Left ventricle myocardium superior (tissue), 1 donor: Measurements from ENCODE around the gene DLG2. TPM values are rescaled to one million over a fixed set of nuclear protein-coding genes. Genes with fewer than 3 reads are reported as not detected.
"Not testable (repeated sequence)": the region's sequence is repeated elsewhere in the genome, so short reads cannot be mapped to it uniquely, and the experiment has no call there.

ENCODE experiments used
- ATAC-seq: fragments of 200-7000 bp; cut with Tn5 transposase; one replicate; pipeline ENCODE4 v1.9.1; 2020; ENCODE audit warnings: mild to moderate bottlenecking, moderate library complexity
- DNase-seq: peaks from one replicate; pipeline ENCODE4 v3.0.0-alpha.2; 2020
- intact Hi-C: fragments of 100-400 bp; cut with micrococcal nuclease; formaldehyde crosslinking; loops from one replicate; pipeline ENCODE4 v1.11.0; 2022
- total RNA-seq: library from RNA; stranded (reverse); fragmentation: NEBNext Ultra II Directional; extraction: Animal tissue kit (Norgen Biotek cat#: 25700); gene quantifications from one replicate; pipeline ENCODE4 v1.2.1, GENCODE V29; 2021
- donor health status: DM: no; HTN: yes; CAD: no; lungs with severe emphysema.

The DLG2 gene
- total RNA-seq, 1 donor from 2014 or later, result 5.7 TPM

DNA sequence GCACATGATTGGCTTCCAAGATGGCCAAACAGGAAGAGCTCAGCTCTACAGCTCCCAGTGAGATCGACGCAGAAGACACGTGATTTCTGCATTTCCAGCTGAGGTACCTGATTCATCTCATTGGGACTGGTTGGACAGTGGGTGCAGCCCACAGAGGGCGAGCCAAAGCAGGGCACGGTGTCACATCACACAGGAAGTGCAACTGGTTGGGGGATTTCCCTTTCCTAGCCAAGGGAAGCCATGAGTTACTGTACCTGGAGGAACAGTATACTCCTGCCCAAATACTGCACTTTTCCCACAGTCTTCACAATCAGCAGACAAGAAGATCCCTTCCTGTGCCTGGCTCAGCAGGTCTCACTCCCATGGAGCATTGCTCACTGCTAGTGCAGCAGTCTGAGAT lies 131.2 kb downstream of the DLG2 start:
- DNase-seq, result no peak
- intact Hi-C loops, result no loop called here
- no peak for ATAC-seq

DNA sequence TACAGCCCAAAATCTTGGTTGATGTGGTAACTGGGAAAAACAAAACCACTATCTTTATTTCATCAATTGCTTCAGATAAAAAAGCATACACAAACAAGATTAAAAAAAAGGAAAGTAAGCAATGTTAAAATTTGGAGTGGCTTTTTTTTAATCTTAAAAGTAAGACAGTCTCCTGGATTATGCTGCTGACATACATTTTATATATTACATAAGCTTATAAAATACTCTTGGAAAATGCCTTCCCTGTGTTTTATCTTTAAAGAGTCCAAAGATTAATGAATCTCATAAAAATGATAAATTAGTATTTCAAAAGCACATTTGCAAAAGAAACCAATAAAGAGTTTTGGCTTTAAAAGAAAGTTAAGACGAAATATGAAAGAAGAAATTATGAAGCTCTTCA lies 132.7 kb downstream of the DLG2 start:
- ATAC-seq, result no peak
- intact Hi-C loops, result no loop called here

DNA sequence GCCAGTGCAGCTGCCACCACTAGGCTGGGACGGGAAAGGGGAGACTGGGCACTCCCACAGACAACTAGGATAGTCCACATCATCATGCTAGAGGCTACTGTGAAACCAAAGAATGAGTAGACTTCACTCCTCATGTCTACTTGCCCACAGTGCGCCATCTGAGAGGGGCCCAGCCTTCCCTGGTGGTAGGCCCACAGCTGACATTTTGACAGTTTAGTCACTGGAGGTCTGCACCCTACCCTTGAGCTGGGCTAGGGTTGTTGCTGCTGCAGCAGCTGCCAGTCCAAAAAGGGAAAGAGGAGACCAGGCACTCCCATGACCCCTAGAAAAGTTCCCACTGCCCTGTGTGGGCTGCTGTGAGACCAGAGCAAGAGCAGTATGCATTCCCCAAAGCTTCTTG lies 141.2 kb downstream of the DLG2 start:
- DNase-seq (no peak), ATAC-seq (no peak)
- intact Hi-C loops, result no loop called here

More for the DNA sequence above, 132.7 kb downstream of the DLG2 start:
- DNase-seq, result no peak

DNA sequence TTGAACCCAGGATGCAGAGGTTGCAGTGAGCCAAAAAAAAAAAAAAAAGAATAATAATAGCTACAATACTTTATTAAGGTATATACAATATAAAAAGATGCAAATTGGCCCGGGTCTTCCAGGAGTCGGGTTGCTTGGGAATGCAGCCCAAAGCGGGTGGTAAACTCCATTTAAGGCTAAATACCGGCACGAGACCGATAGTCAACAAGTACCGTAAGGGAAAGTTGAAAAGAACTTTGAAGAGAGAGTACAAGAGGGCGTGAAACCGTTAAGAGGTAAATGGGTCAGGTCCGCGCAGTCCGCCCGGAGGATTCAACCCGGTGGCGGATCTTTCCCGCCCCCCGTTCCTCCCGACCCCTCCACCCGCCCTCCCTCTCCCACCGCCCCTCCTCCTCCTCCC lies 143.3 kb downstream of the DLG2 start:
- intact Hi-C loops, result no loop called here
- no peak for DNase-seq
- no peak for ATAC-seq

DNA sequence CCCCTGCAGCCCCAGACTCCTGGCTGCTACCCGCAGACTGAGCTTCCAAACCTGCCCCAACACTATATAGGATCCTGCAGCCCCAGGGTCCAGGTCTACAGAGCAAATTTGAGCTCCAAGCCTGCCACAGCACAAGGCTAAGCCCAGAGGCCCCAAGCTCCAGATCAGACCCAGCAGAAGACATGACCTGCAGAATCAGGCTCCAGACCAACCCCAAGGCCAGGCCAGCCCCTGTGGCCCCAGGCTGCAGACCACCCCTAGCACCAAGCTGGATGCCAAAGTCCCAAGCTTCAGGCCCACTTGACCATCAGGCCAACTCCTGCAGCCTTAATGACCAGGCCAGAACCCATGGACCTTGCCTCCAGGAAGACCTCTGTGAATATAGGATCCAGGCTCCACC lies 145.3 kb downstream of the DLG2 start:
- intact Hi-C loops, result no loop called here
- ATAC-seq (no peak), DNase-seq (no peak)

DNA sequence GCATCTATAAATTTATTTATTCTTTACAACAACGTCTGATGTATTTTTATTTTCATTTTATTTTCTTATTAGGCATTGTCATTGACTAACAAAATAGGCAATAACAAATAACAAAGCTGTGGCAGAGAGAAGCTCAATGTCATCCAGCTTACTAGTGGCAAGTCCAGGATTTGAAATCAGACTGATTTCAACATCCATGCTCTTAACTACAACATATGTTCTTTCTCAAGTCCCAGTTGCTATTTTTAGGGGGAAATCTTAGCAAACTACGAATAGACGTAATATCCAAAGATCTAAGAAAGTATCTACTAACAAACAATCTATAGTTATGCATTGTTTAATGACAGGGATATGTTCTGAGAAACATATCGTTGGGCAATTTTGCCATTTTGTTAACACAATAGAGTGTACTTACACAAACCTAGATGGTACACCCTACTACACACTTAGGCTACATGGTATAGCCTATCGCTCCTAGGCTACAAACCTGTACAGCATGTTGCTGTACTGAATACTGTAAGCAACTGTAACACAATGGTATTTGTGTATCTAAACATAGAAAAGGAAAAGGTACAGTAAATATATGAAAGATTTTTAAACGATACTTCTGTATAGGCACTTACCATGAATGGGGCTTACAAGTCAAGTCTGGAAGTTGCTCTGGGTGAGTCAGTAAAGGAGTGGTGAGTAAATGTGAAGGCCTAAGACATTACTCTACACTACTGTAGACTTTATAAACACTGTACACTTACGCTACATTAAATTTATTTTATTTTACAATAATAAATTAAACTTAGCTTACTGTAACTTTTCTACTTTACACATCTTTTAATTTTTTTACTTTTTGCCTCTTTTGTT lies 151.3 kb downstream of the DLG2 start:
- DNase-seq (no peak), ATAC-seq (no peak)
- intact Hi-C loops, result no loop called here

DNA sequence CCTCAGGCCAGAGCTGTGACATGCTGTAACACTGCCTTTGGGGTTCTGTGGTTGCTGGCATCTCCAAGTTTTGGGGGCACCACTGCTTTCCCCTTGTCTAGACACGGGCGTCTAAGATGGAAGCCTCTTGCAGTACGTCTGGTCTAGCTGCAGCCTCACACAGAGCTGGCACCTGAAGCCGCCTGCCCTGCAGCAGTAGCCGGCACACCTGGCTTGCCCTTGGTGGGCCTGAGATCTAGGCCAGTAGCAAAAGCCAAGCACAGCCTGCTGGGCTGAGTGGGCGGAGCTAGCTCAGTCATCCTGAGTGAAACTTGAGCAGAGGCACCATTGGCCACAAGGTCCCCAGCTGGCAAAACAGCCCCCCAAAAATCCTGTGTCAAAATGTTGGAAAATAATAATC lies 154.2 kb downstream of the DLG2 start:
- intact Hi-C loops, result no loop called here
- DNase-seq, result no peak
- ATAC-seq, result no peak

DNA sequence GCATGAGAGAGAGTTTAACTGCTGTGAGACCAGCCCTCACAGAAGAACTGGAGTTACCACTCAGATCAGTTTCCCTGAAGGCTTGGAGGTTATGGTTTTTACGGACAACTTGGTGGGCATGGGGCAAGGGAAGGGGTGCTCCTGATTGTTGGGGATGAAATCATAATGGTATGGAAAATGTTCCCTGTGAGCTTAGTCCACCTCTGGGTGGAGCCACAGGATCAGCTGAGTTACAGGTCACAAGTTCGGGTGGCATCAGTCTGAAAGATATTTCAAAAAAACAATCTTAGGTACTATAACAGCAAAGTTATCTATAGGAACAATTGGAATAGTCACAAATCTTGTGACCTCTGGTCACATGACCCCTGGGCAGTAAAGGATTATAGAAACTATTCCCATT lies 162.9 kb downstream of the DLG2 start:
- no peak for DNase-seq
- ATAC-seq, result no peak
- intact Hi-C loops, result no loop called here

DNA sequence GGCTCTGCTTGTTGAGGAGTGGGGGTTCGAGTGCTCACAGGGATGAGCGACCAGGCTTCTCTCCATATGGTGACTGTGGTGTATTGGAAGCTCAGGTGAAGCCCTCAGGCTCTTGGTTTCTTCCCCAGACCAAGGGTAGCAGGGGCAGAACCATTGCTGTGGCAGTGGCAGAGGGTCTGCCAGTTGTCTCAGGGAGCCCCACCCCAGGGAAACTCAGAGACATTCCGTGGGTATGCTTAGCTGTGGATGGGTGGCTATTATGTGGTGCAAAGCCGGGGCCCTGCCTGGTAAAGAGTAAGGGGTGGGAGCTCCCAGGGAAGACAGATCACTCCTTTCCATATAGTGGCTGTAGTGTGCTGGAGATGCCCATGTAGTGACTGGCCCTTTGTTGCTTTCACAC lies 167.8 kb downstream of the DLG2 start:
- no peak for ATAC-seq
- intact Hi-C loops, result no loop called here
- DNase-seq, result no peak

DNA sequence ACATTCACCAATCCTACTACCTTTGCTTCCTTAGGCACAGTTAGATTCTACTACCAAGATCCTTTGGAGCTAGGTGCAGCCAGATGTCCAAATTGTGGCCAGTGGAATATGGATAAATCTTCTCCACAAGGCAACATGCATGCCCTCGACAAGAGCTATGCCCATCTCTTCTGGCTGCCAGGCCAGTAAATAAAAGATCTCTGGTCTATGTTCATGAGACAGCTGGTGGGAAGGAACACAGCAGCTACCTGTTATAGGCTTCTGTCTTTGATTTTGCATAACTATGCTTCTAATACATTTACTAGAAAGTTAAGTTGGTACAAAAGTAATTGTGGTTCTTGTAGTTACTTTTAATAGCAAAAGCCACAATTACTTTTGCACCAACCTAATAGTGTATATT lies 182.7 kb downstream of the DLG2 start:
- no peak for DNase-seq
- intact Hi-C loops, result no loop called here
- ATAC-seq, result no peak

DNA sequence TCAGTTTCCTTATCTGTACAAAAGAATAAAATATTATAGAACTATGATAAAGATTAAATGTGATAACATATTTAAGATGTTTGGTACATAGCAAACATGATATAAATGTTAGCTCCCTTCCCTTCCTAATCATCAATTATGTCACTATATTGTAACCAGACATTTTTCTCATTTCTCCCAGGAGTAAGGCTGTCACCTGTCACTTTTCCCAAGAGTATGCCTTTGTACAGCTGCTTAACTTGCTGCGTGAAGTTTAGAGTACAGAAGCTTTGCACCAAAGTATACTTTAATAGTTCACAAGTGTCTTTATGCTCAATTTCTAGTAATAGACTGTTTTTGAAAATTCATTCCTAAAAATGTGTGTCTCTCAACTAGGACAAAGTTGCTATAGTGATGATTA lies 186.9 kb downstream of the DLG2 start:
- ATAC-seq (no peak), DNase-seq (no peak)
- intact Hi-C loops, result no loop called here

DNA sequence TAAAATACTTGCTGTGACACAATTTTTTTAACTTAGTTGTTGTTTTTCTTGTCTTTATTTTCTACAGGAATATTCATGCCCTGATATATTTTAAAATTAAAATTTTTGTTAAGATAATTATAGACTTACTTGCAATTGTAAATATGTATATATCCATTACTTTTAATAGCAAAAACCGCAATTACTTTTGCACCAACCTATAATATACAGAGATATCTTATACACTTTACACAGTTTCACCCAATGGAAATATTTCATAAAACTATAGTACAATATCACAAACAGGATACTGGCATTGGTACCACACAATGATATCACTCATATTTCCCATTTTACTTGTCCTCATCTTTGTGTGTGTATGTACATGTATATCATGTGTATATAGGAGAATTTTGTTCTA lies 188.8 kb downstream of the DLG2 start:
- intact Hi-C loops, result no loop called here
- ATAC-seq, result no peak
- no peak for DNase-seq

DNA sequence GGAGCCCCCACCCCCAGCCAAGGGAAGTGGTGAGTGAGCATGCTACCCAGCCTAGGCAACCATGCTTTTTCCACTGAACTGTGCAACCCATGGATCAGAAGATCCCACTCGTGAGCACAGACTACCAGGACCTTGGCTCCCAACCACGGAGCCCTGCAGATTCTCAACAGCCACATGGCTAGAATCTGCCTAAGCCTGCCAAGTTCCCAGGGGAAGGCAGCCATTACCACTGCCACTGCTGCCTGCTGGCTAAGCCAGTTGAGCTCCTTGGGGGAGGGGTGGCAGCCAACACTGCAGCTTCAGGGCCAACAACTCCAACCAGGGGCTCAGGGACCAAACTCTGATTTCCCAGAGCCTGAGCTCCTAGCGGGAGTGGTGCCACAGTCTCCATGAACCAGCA lies 195.8 kb downstream of the DLG2 start:
- peak; percentile 68 for ATAC-seq
- DNase-seq, result no peak

DNA sequence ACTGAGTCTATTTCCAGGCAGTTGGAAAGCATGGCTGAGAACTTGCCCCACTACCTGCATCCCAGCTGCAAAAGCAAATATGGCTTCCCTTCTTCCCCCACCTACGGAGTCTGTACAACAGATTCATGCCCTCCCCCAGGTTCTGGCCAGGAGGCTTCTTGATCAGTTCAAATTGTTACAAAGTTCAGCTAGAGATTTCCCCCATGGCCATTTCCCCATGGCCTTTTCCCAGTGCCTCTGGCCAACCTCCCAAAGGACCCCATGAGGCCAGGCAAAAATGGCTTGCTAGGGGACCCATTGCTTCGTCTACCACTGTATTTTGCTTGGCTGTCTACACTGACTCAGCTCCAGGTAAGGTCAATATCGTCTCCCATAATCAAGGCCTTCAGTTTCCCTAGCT lies 203.3 kb downstream of the DLG2 start:
- intact Hi-C loops, result no loop called here
- ATAC-seq (no peak), DNase-seq (no peak)

More for the DNA sequence above, 195.8 kb downstream of the DLG2 start:
- intact Hi-C loops, result no loop called here

DNA sequence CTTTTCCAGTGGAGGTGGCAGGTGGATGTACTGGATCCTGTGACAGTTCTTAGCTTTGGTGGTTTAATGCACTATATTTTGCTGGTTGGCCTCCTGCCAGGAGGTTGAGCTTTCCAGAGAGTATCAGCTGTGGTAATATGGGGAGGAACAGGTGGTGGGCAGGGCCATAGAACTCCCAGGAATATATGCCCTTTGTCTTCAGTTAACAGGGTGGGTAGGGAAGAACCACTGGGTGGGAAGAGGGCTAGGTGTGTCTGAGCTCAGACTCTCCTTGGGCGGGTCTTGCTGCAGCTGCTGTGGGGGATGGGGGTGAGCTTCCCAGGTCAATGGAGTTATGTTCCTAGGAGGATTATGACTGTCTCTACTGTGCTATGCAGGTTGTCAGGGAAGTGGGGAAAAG lies 203.8 kb downstream of the DLG2 start:
- no peak for DNase-seq
- no peak for ATAC-seq
- intact Hi-C loops, result no loop called here

DNA sequence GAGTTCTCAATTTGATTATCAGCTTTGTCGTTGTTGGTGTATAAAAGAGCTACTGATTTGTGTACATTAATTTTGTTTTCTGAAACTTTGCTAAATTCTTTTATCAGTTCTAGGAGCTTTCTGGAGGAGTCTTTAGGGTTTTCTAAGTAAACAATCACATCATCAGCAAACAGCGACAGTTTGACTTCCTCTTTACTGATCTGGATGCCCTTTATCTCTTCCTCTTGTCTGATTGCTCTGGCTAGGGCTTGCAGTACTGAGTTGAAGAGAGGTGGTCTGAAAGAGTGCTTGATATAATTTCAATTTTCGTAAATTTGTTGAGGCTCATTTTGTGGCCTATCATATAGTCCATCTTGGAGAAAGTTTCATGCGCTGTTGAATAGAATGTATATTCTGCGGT lies 213.0 kb downstream of the DLG2 start:
- no peak for ATAC-seq
- DNase-seq, result no peak
- intact Hi-C loops, result no loop called here

DNA sequence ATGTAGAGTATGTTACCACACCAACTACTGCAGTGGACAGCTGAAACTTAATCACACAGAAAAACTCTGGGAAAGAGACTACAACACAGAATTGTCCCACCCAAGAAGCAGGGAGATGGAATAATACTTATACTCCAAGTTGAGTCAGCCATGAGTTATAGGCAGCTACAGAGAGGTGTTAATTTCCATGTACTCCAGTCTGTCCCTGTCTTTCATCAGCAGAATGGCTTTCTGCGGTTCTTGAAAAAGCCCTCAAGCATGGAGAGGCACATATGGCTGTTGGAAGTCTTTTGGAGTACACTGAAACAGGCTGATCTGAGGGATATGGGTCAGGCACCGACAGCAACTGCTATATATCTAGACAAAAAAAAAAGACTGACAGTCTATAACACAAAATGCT lies 219.5 kb downstream of the DLG2 start:
- ATAC-seq (no peak), DNase-seq (no peak)
- intact Hi-C loops, result no loop called here

DNA sequence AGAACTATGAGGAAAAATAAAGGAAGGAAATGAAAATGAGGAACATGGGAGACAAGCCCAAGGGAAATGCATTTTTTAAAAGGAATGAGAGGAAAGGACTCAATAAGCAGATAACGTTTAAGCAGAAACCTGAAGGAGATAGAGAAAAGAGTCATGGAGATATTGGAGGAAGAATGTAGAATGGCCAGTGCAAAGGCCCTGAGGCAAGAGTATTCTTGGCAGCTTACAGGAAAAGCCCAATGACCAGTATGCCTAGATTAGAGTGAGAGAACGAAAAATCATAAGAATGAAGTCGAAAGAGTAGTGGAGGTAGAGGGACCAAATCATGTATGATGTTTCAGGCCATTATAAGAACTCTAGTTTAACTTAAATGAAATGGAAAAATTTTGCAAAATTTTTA lies 220.3 kb downstream of the DLG2 start:
- ATAC-seq (no peak), DNase-seq (no peak)
- intact Hi-C loops, result no loop called here

DNA sequence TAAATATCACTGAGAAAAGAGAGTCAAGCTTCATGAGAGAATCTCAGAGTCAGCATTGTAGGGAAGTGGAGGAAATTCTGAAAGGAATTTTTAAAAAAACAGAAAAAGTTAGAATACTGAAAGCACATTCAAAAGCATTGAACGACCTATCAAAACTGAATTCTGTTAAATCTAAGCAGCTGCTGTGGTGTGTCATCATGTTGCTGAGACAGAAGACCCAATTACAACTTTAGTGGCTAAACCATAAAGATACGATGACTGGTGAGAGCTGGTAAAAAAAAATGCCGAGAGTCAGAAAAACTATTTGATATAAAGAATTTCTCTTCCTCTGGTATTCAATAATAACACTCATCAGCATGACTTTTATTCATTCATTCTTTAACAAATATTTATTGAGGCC lies 220.8 kb downstream of the DLG2 start:
- no peak for DNase-seq
- no peak for ATAC-seq
- intact Hi-C loops, result no loop called here

DNA sequence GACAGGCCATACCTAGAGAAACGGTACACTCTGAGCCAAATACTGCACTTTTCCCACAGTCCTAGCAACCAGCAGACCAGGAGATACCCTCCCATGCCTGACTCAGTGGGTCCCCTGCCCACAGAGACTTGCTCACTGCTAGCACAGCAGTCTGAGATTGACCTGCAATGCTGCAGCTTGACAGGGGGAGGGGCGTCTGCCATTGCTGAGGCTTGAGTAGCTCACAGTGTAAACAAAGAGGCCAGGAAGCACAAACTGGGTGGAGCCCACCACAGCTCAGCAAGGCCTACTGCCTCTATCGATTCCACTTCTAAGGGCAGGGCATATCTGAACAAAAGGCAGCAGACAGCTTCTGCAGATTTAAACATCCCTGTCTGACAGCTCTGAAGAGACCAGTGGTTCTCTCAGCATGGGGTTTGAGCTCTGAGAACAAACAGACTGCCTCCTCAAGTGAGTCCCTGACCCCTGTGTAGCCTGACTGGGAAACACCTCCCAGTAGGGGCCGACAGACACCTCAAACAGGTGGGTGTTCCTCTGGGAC lies 231.6 kb downstream of the DLG2 start:
- not testable (repeated sequence) for ATAC-seq, DNase-seq

DNA sequence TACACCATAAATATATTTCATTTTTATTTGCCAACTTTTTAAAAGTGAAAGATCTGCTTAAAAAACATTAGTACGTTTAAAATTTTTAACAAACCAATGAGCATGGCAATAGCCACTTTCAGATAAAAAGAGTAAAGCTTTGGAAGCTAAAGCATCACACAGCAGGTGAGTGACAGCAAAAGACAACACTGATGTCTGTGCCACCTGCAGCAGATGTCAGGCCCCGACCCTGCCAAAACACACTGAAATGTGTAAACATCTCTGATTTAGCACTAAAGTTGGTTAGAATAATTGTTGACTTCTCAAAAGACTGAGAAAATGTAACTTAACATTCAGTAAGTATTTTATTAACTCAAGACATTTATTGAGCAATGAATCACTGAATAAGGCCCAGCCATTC lies 232.9 kb downstream of the DLG2 start:
- intact Hi-C loops, result no loop called here
- no peak for ATAC-seq
- DNase-seq, result no peak

More for the DNA sequence above, 231.6 kb downstream of the DLG2 start:
- intact Hi-C loops, result not testable (repeated sequence)
